AG04449 (cell line): ENCODE results near the gene ZNF660.

ENCODE experiments used
- CTCF ChIA-PET: fragments of 350-600 bp; formaldehyde crosslinking; extraction: SDS; loops from one replicate; lab custom pipeline; 2021; ENCODE audit warnings: antibody characterized with exemption; lab: Yijun Ruan, JAX
- POLR2A ChIA-PET: fragments of 400-600, 350-600 bp; formaldehyde crosslinking; extraction: SDS; loops from one replicate; lab custom pipeline; 2020; ENCODE audit warnings: antibody characterized with exemption, inconsistent platforms; lab: Yijun Ruan, JAX
- DNase-seq: peaks from one replicate; pipeline ENCODE4 v3.0.0-alpha.2; 2010; ENCODE audit warnings: low read depth, low spot score
- H3K4me3 ChIP-seq: 2 replicates; pipeline ENCODE4 v1.5.1; 2011; ENCODE audit warnings: low read depth, mild to moderate bottlenecking, control low read depth, low read length
- CTCF ChIP-seq: IDR thresholded peaks from one replicate; pipeline ENCODE4 v1.5.1; 2011; ENCODE audit warnings: mild to moderate bottlenecking, moderate library complexity, low read length, control low read depth, inconsistent platforms; ENCODE audit not compliant: insufficient read depth; ENCODE audit errors: missing control alignments

The ZNF660 gene

GRCh38 chr3:44596621-44597020 lies 11.9 kb downstream of the ZNF660 start:
- CTCF ChIA-PET = interaction anchor here (1.3 kb wide), 1 partner anchor 11 kb away, joined by 3 read pairs; no protein-coding TSS in a partner anchor

GRCh38 chr3:44601749-44602148 lies 17.0 kb downstream of the ZNF660 start:
- DNase-seq = no peak
- ChIA-PET CTCF (no interaction called here), POLR2A (no interaction called here)
- no peak overlapping the region for H3K4me3 ChIP-seq
- TF ChIP-seq CTCF = no peak

More at GRCh38 chr3:44596621-44597020, 11.9 kb downstream of the ZNF660 start:
- POLR2A ChIA-PET = no interaction called here
- no peak overlapping the region for H3K4me3 ChIP-seq
- no peak for TF ChIP-seq CTCF
- no peak for DNase-seq

- CTCF ChIA-PET = no interaction called here
- no peak for TF ChIP-seq CTCF
These were observed 27.9 kb downstream of the ZNF660 start for GRCh38 chr3:44612678-44613077.

GRCh38 chr3:44624749-44625480 lies 40.2 kb downstream of the ZNF660 start, which contains the start of gene ZNF197:
TSS of gene ZNF197 (plus strand) at chr3:44625036. CDS start at chr3:44629155, 4,119 bp downstream.
- no peak for DNase-seq
- TF ChIP-seq CTCF = peak; percentile 24
- peak within 1 kb of the TSS; percentile 83 for H3K4me3 ChIP-seq
- POLR2A ChIA-PET = interaction anchor here (0.7 to 1.8 kb wide), 4 partner anchors 24 to 287 kb away, joined by 3 to 7 read pairs (median 3); partner anchors contain the start of genes TCAIM and ZNF35
- CTCF ChIA-PET = interaction anchor here (1.0 to 1.2 kb wide), 2 partner anchors 13 to 29 kb away, joined by 3 read pairs; no protein-coding TSS in a partner anchor

More at GRCh38 chr3:44612678-44613077, 27.9 kb downstream of the ZNF660 start:
- H3K4me3 ChIP-seq = no peak overlapping the region
- no peak for DNase-seq
- POLR2A ChIA-PET = no interaction called here

GRCh38 chr3:44628716-44629115 lies 44.0 kb downstream of the ZNF660 start:
- H3K4me3 ChIP-seq = no peak overlapping the region
- TF ChIP-seq CTCF = no peak
- POLR2A ChIA-PET = no interaction called here
- DNase-seq = no peak
- CTCF ChIA-PET = no interaction called here

GRCh38 chr3:44632193-44632592 lies 47.4 kb downstream of the ZNF660 start:
- POLR2A ChIA-PET = no interaction called here
- DNase-seq = no peak
- CTCF ChIA-PET = no interaction called here
- no peak overlapping the region for H3K4me3 ChIP-seq
- no peak for TF ChIP-seq CTCF
